SU-DHL-6 (cell line): ENCODE measurements around the gene ZNF580.

ENCODE experiments used
- H2AFZ ChIP-seq: fragments of 200-600 bp; sonication (generic); 2 replicates; pipeline ENCODE4 v1.6.1; 2014; ENCODE audit warnings: low read depth, mild to moderate bottlenecking, moderate library complexity, mixed read lengths, antibody characterized with exemption, low read length; ENCODE audit not compliant: severe bottlenecking
- H3F3A ChIP-seq: fragments of 200-600 bp; shearing (Covaris generic); 2 replicates; pipeline ENCODE4 v1.6.0; 2016; ENCODE audit warnings: antibody characterized with exemption, mild to moderate bottlenecking; ENCODE audit not compliant: insufficient read depth
- H3K27ac ChIP-seq: fragments of 200-600 bp; sonication (generic); 2 replicates; pipeline ENCODE4 v1.5.1; 2016; ENCODE audit warnings: low read depth, mild to moderate bottlenecking, low read length, moderate library complexity, mixed read lengths
- H3K27me3 ChIP-seq: fragments of 200-600 bp; sonication (generic), shearing (Covaris generic); 2 replicates; pipeline ENCODE4 v1.6.0; 2014; ENCODE audit warnings: mild to moderate bottlenecking, low read length
- H3K36me3 ChIP-seq: fragments of 200-600 bp; sonication (generic); 2 replicates; pipeline ENCODE4 v1.6.1; 2014; ENCODE audit warnings: mild to moderate bottlenecking, low read length, mixed read lengths
- H3K4me2 ChIP-seq: fragments of 300-600, 200-600 bp; shearing (Covaris generic), sonication (generic); 2 replicates; pipeline ENCODE4 v1.6.0; 2014; ENCODE audit warnings: low read length, low read depth, mild to moderate bottlenecking; ENCODE audit not compliant: poor library complexity, severe bottlenecking
- H3K4me3 ChIP-seq: fragments of 200-600 bp; sonication (generic); 2 replicates; pipeline ENCODE4 v1.5.1; 2014; ENCODE audit warnings: antibody characterized with exemption, low read length, mild to moderate bottlenecking, mixed read lengths; ENCODE audit not compliant: insufficient read depth, poor library complexity, severe bottlenecking
- H3K79me2 ChIP-seq: fragments of 200-600 bp; sonication (generic); 2 replicates; pipeline ENCODE4 v1.6.1; 2014; ENCODE audit warnings: mild to moderate bottlenecking, low read length, moderate library complexity; ENCODE audit not compliant: insufficient read depth
- H3K9ac ChIP-seq: fragments of 200-600 bp; sonication (generic); 2 replicates; pipeline ENCODE4 v1.7.0; 2014; ENCODE audit warnings: mild to moderate bottlenecking, low read length
- H3K9me2 ChIP-seq: fragments of 200-600 bp; sonication (generic); replicated peaks from 2 replicates; pipeline ENCODE4 v1.6.1; 2014; ENCODE audit warnings: low read length; ENCODE audit not compliant: insufficient read depth
- H3K9me3 ChIP-seq: fragments of 200-600 bp; sonication (generic); 2 replicates; pipeline ENCODE4 v1.6.1; 2014; ENCODE audit warnings: low read length, mixed read lengths; ENCODE audit not compliant: insufficient read depth
- H4K20me1 ChIP-seq: fragments of 200-600 bp; sonication (generic); 2 replicates; pipeline ENCODE4 v1.6.1; 2014; ENCODE audit warnings: low read depth, mild to moderate bottlenecking, antibody characterized with exemption, low read length, moderate library complexity, mixed read lengths
- CTCF ChIP-seq: fragments of 200-600 bp; sonication (generic); IDR thresholded peaks from one replicate; pipeline ENCODE4 v1.5.1; 2017; ENCODE audit warnings: antibody characterized with exemption, mild to moderate bottlenecking, low read length, moderate library complexity; ENCODE audit not compliant: insufficient read depth, poor library complexity, severe bottlenecking
- EZH2phosphoT487 ChIP-seq: fragments of 200-600 bp; sonication (generic), shearing (Covaris generic); conservative IDR thresholded peaks from 2 replicates; pipeline ENCODE4 v1.6.1; 2018; ENCODE audit warnings: mild to moderate bottlenecking, antibody characterized with exemption, low read length, moderate library complexity, mixed read lengths

The ZNF580 gene

GRCh38 chr19:55654868-55655647, 14.3 kb downstream of the ZNF580 start, which contains the start of gene U2AF2:
Gene U2AF2 (plus strand): TSS chr19:55655035. CDS start chr19:55655105, 70 bp downstream.
- H3K27me3 ChIP-seq = no peaks in the 10 kb centered on the region
- peak within 1 kb of the TSS; percentile 94 for H3K4me2 ChIP-seq
- H3K36me3 ChIP-seq = peaks cover 9% of the 10 kb centered on the region; the same call in 1 of the 2 replicates
- TF ChIP-seq CTCF (no peak), EZH2phosphoT487 (no peak)
- H2AFZ ChIP-seq = peak within 1 kb of the TSS; percentile 67
- H3K4me3 ChIP-seq = peak within 1 kb of the TSS; percentile 89
- H3K9me3 ChIP-seq = no peaks in the 10 kb centered on the region
- peak within 1 kb of the TSS; percentile 93 for H3K9ac ChIP-seq
- H4K20me1 ChIP-seq = peaks cover 17% of the 10 kb centered on the region; the same call in 1 of the 2 replicates
- H3F3A ChIP-seq = peaks cover 3% of the 10 kb centered on the region; the same call in 1 of the 2 replicates
- H3K9me2 ChIP-seq = no peaks in the 10 kb centered on the region
- H3K79me2 ChIP-seq = peaks cover 48% of the 10 kb centered on the region
- H3K27ac ChIP-seq = peak within 1 kb of the TSS; percentile 96

DNA sequence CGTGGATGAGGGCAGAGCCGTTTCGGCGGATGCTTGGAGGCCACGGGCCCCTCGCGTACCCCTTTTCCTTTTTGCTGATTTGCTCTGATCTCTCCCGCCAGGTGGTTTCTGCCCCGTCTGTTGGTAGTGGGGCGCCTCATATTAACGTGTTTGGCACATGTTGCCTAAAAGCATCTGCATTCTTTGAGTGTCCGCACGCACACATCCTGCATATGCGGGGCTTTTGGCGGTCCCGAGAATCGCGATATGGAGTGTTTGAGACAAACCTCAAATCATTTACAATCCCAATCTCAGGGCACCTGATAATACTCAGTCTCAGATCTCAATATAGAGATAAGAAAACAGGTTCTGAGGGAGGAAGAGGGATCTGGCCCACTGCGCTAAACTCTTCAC, 14.8 kb downstream of the ZNF580 start:
- H4K20me1 ChIP-seq = peaks cover 17% of the 10 kb centered on the region; the same call in 1 of the 2 replicates
- no peak overlapping the region for H2AFZ ChIP-seq
- TF ChIP-seq EZH2phosphoT487 (no peak), CTCF (no peak)
- no peaks in the 10 kb centered on the region for H3K27me3 ChIP-seq
- H3K9ac ChIP-seq = peak overlapping the region; percentile 93
- H3K4me2 ChIP-seq = peak overlapping the region; percentile 94
- peak overlapping the region; percentile 89 for H3K4me3 ChIP-seq
- peak overlapping the region; percentile 96 for H3K27ac ChIP-seq
- no peaks in the 10 kb centered on the region for H3K9me3 ChIP-seq
- peaks cover 3% of the 10 kb centered on the region; the same call in 1 of the 2 replicates for H3F3A ChIP-seq
- peaks cover 54% of the 10 kb centered on the region for H3K79me2 ChIP-seq
- H3K36me3 ChIP-seq = peaks cover 9% of the 10 kb centered on the region; the same call in 1 of the 2 replicates
- no peaks in the 10 kb centered on the region for H3K9me2 ChIP-seq

DNA sequence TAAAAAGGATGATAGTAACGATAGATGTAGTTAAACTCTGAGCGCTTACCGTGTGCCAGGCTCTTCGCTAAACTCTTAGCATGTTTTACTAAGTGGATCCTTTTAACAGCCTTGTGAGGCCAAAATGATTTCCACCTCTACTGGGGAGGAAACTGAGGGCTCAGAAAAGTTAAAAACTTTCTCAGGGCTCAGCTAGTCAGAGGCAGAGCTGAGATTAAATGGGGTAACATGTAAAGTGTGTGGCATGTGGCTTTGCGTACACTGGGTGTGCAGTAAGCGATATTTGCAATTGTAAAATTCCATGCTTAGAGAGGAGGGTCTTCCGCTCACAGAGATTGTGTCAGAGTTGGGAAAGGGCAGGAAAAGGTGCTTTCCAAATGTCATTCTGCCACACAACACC, 15.8 kb downstream of the ZNF580 start:
- Histone ChIP-seq H3K9me3 (no peaks in the 10 kb centered on the region), H3K36me3 (peaks cover 10% of the 10 kb centered on the region), H2AFZ (no peak overlapping the region), H3K27me3 (no peaks in the 10 kb centered on the region), H3K79me2 (peaks cover 63% of the 10 kb centered on the region), H3K9me2 (no peaks in the 10 kb centered on the region), H3F3A (peaks cover 3% of the 10 kb centered on the region; the same call in 1 of the 2 replicates), H3K4me2 (peak overlapping the region; percentile 94), H3K9ac (peak overlapping the region; percentile 93), H3K27ac (peak overlapping the region; percentile 96), H4K20me1 (peaks cover 17% of the 10 kb centered on the region; the same call in 1 of the 2 replicates), H3K4me3 (peak overlapping the region; percentile 89)
- TF ChIP-seq CTCF (no peak), EZH2phosphoT487 (no peak)
